Islet of Langerhans (tissue), 1 donor: Measurements from ENCODE around the gene TAB2.
"Not testable (repeated sequence)": the region's sequence is repeated elsewhere in the genome, so short reads cannot be mapped to it uniquely, and the experiment has no call there.

ENCODE experiments used
- FAIRE-seq: peaks from one replicate; lab custom pipeline; 2011; peaks lifted over from hg19 to GRCh38; lab: Jason Lieb, UNC

The TAB2 gene

DNA sequence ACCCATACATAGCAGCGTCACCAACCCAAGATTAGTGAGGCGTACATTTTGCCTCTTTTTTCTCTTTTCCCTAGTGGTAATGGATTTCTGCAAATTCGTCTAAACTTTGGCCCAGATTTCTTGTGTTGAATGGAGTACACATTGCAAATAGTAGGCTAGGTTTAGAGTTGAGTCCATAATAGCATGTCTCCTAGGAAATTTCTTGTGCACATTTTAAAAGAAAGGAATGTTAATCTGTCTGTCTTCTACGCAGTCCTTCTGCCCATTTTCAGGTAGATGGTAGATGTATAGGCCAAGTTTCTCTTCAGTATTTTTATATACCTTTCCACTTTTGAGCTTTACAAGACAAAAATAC, 15.7 kb downstream of the TAB2 start:
- FAIRE-seq = no peak

DNA sequence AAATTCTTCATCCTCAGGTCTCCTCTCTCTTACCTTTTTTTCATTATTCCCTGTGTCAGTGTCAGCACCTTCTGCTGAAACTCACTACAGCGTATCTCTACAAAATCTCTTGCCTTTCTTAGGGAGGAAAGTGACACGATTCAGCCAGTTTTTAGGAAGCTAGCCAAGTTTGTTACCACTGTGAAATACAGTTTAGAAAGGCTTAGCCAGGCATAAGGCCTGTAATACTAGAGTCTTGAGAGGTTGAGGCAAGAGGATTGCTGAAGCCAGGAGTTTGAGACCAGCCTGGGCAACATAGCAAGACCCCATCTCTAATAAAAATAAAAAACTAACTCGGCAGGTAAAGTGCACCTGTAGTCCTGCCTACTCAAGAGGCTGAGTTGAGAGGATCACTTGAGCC, 16.7 kb downstream of the TAB2 start:
- FAIRE-seq = no peak

DNA sequence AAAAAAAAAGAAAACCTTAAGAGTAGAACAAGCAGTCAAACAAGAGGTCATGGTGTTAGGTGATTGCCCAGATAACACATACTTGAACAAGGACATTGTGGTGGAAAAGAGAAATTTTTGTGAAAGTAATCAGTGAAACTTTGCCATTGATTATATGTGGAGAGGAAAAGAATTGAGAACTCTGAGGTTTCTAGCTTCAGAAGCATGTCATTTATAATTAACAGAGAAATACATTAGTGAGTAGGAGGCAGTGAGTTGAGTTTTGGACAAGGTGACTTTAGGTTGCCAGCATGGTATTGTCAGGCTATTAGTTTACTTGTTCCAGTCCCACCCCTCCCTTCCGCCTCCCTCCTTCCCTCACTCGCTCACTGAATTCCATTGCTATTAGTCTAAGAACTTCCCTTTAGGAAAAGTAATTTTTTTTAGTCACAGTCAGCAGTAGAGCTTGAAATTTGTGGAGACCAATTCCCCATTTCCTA, 17.2 kb downstream of the TAB2 start:
- FAIRE-seq = no peak

DNA sequence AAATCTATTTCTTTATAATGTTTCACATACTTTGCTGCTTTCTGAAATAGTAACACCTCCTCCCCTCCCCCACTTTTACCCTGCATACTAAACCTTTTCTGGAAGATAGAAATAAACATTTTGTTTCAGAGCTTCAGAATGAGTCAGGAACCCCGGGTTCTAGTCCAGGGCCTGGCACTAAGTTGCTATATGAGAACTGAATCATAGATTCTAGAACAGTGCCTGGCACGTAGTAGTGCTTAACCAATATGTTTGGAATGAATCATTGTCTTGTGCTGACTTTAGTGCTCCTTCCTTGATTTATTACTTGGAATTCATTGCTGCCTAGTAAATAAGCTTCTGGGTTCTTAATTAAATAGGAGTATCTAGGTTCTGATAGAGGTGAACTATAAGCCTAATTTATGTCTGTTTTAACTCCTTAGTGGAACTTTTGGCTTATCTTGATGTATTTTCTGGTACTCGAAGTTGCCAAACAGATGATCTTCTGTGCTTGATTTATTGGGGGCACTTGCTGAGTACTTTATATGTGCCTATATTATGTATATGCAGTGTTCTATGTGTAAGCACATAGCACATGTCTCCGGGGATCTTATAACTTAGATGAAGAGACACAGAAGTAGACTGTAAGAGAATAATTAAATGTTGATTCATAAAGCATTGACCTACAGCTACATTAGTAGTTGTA, 18.6 kb downstream of the TAB2 start:
- FAIRE-seq = no peak

DNA sequence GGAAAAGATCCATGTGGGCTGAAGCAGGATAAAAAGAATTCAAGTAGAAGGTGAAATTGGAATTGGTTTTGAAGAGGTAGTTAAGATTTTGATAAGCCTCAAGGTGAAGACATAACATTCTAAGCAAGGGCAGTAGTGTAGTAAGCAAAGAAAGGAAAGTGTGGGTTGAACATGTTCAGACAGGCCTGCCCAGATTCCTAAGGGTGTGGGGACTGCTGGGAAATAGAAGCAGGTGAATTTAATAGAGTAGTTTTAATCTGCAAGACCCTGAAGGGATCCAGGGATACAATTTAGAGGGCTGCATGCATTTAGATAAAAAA, 19.1 kb downstream of the TAB2 start:
- FAIRE-seq = no peak

DNA sequence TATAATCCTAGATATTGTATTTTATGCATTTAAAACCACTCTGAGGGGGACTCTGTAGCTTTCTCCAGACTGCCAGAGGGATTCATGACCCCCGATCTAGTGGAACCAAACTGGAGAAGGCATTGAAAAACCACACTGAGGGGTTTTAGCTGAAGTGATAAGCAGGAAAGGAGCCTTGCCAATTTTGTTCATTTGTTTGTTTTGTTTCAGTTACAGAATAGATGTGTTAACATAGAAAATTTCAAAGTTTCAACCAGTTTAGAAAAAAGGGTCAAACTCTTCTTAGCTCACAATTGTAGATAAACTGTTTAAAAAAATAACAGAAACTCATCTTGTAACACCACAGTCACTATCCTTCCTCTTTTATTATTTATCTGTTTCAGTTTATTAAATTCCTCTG, 19.8 kb downstream of the TAB2 start:
- no peak for FAIRE-seq

DNA sequence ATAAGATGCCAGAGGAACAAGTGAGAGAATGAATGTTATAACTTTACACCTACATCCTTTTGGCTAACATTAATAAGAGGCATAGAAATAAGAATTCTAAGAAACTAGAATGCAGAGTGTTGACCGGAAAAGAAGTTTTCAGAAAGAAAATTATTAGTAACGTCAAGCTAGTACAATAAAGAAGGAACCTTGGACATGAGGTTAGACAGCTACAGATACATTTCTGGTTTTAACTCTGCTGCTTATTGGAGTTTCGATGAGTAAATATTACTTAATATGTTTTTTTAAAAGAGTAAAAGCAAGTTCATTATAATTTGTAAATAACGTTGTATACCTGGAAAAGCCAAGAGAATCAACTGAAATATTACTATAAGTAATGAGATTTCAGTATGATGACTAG, 22.7 kb downstream of the TAB2 start:
- peak; percentile 56 for FAIRE-seq

DNA sequence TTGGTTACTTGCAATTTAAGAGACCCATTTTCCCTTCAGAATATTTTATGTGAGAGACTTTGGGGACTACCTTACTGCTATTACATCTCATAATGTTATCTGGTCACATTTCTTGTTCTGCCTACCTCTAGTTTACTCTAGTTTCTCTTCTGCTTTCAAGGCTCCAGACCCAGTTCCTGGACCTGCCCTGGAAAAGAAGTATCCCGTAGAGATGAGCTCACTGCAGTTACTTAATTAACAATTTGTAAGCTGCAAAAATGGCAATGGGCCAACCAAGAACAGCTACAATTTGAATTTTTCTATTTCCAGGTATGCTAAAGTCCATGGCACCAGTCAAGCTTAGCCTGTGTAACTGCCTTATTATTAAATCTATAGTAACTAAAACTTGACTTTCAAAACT, 25.0 kb downstream of the TAB2 start:
- FAIRE-seq = peak; percentile 30

DNA sequence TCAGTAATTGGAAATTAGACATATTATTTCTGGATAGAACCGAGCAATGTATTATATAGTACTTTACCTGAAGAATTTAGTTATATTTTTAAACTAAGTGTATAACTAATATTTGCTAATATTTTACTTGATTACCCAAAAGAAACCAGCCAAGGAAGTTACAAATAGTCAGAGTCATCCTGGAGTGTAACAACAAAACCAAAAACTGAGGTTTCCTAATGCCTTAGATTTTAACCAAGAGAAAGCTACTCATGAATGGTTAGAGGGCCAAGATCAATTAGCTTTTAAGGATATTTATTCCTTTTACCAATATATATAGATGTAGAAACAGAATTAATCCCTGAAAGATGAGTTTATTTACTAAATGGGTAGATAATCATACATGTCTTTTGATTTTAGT, 26.0 kb downstream of the TAB2 start:
- peak; percentile 61 for FAIRE-seq

DNA sequence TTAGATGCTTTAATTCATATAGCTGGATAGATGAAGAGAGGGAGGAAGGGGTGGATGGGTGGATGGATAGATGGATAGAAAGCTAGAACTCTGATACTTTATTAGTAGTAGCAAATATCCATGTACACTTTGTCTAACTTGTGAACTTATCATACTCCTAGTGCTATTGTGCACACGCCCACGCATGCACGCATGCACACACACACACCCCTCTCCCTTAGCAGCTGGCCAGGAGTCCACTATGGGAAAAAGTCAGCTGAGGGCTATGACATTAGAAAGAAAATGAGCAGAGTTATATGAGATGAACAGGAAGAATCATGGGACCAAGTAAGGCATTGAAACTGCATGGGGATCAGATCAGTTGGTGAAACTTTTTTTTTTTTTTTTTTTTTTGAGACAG, 28.6 kb downstream of the TAB2 start:
- FAIRE-seq = no peak

DNA sequence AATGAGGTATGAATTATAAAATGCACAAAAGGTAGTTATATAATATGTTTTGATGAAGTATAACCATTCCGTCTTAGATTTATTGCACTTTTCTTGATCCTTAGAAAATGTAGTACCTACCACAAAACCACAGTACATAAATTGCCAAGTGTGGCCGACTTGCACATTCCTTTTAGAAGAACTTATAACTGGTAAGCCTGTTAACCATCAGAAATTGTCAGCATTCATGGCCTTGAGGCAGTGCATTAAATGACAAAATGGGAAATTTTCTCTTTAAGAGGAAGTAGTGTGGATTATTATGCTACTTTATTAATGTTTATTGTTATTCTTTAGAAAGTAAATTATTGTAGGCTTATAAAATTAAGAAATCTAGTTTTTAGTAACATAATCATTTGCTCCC, 29.6 kb downstream of the TAB2 start:
- no peak for FAIRE-seq

DNA sequence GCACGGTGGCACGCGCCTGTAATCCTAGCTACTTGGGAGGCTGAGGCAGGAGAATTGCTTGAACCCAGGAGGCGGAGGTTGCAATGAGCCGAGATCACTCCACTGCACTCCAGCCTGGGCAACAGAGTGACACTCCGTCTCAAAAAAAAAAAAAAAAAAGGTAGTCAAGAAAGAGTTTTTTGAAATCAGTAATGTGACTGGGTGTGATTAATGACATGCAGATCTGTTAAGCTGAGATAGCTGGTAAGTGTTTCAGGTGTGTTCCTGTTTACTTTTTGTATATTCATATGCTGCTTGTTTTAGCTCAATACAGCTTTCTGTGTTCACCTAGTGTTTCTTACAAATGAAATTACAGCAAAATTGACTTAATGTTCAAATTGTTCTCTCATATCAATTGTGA, 31.8 kb downstream of the TAB2 start:
- FAIRE-seq = not testable (repeated sequence)

DNA sequence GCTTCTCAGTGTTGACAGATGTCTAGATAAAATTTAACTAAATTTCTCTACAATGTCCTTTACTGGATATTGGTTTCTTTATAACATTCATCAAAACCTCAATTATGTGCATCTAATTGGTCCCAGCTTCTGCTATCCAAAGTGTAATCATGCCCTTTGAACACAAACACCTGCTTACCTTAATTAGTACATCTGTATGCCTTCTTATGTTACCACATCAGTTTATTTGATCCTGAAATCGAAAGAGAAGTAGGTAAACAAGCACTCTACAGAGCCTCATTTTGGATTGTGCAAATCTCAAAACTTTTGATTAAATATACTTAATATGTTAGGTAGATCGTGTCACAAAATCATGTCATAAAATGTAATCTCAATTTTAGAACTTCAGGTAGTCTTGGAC, 36.5 kb downstream of the TAB2 start:
- peak; percentile 38 for FAIRE-seq

DNA sequence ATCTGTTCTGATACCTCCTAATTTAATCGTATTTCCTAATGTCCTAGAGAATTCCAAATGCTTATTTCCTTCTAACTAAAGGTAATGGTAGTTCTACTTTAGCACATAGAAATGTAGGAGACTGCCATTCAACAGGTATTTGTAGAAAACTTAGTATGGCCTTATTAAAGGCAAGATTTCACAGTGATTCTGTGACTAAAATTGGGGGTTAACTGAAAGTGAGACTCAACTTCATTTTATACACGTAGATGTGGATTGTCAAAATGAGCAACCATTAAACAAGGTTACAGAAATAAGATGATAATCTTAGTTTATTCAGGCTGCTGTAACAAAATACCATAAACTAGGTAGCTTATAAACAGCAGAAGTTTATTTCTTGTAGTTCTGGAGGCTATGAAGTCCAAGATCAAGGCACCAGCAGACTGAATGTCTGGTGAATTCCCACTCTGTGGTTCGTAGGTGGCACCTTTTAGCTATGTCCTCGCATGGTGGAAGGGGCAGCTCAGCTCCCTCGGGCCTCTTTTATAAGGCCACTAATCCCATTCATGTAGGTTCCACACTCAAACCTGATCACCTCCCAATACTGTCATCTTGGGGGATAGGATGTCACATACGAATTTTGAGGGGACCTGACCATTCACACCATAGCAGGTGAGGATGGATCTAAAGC, 38.7 kb downstream of the TAB2 start:
- FAIRE-seq = no peak

DNA sequence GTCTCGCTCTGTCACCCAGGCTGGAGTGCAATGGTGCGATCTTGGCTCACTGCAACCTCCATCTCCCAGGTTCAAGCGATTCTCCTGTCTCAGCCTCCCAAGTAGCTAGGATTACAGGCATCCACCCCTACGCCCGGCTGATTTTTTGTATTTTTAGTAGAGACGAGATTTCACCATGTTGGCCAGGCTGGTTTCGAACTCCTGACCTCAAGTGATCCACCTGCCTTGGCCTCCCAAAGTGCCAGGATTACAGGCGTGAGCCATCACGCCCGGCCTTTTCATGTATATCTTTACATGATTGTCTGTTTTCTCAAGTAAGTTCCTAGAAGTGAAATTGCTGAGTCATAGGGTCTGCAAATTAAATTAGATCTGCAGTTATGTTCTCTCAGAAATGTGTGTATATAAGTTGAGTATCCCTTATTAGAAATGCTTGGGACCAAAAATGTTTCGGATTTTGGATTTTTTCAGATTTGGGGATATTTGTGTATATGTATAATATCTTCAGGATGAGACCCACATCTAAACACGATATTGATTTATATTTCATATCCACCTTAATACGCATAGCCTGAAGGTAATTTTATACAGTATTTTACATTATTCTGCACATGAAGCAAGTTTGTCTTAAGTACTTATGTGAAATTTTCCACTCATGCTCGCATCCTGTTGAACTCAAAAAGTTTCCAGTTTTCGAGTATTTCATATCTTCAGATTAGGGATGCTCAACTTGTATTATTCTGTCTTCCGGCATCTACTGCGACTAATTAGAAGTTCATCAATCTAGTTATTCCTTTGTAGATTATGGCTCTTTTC, 40.4 kb downstream of the TAB2 start:
- no peak for FAIRE-seq

DNA sequence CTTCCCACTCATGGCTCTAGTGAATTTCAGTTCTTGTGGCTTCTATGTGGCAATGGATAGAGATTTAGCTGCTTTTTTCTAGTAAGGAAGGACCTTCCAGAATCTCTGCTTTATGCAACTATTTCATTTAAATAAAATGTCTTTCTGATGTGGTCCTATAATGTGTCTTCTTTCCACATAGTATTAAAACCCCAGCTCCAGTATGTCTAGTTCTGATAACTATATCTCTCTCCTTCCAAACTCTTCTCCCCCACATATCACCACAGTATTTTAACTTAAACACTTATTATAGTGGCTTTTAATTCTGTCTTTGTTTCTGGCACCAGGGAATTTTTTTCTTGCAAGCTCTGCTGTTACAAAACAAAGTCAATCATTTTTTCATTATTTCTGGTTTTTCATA, 41.9 kb downstream of the TAB2 start:
- FAIRE-seq = no peak

DNA sequence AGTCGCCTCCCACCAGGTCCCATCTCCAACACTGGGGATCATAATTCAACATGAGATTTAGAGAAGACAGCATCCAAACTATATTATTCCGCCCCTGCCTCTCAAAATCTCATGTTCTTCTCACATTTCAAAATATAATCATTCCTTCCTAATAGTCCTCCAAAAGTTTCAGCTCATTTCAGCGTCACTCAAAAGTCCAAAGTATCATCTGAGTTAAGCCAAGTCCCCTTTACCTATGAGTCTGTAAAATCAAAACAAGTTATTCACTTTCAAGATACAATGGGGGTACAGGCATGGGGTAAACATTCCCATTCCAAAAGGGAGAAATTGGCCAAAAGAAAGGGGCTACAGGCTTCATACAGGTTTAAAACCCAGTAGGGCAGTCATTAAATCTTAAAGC, 43.0 kb downstream of the TAB2 start:
- no peak for FAIRE-seq

DNA sequence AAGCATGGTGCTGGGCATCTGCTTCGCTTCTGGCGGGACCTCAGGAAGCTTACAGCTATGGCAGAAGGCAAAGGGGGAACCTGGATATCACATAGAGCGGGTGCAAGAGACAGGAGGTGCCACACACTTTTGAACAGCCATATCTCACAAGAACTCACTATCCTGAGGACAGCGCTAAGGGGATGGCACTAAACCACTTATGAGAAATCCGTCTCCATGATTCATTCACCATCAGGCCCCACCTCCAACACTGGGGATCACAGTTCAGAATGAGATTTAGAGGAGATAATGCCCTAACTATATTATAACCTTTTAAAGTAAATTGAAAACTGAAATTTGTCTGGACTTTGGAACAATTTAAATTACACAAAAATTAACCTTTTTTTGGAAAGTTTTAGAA, 44.8 kb downstream of the TAB2 start:
- FAIRE-seq = no peak

DNA sequence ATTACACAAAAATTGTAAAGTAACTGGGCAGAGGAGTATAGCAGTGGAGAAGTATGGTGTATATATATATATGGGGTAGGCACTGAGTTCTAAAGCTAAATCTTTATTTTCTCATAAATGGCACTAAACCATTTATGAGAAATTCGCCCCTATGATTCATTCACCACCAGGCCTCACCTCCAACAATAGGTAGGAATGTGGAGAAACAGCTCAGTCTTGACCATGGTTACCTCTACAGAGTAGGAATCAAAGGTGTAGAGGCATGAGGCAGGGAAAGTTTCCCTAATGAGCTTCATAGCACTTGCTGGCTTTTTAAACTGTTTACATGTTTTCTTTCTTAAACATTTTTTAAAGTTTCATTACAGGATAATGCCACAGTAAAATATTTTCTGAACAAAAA, 45.6 kb downstream of the TAB2 start:
- no peak for FAIRE-seq

DNA sequence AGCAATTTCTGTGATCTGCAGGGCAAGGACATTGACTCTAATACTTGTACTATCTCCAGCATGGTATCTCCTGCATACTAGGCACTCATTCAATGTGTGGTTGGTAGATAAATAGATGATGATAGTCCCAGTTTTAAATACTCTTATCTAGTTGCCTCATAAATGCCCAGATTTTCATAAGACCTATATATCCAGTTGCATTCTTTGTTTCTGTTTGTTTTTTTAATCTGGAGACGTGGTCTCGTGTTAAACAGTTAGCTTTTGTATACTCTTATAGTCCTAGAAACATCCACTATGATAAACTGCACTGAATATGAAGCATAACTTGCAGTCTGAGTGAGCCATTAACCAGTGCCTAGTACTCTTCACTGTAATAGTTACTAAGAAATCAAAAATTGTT, 47.0 kb downstream of the TAB2 start:
- no peak for FAIRE-seq

DNA sequence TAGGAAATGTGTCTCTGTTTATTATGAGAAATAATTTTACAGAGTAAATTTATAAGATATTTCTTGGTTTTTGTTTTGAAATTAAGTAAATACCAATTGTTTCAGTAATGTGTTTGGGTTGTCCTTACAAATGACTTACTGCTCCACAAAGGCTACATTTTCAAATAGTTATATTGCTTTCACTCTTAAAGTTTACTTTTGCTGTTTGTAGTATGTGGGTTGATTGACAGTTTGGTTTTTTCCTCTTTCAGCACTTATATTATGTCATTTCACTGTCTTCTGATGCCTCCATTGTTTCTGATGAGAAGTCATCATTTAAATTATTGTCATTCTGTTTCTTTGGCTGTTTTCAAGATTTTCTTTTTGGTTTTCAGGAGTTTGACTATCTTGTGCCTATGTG, 47.7 kb downstream of the TAB2 start:
- peak; percentile 55 for FAIRE-seq

DNA sequence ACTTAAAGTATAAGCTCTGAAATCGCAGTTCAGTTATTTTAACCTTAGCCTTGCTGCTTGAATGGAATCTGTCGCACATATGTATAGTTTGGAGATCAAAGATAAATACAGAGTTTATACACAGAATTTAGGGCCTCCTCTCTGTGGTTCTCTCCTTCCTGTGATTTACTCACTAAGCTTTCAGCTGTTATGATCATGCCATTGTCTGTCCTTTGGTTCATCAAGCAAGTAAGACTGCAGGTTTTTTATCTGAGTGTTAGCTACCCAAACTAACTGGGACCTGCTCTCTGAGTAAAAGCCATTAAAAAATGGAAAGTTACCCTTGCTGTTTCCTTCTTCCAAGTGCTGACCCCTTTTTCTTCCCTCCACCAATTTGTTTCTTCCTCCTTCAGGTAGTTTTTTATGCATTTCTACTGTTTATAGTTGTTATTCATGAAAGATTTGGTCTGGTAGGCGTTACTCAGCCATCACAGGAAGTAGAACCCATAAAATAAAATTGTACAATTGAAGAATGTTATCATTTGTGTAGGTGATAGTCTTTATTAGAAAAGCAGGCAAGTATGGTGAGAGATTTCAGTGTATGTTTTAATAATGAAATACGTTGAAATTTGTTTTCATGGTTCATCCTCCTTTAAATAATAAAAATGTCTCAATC, 48.9 kb downstream of the TAB2 start:
- FAIRE-seq = no peak

DNA sequence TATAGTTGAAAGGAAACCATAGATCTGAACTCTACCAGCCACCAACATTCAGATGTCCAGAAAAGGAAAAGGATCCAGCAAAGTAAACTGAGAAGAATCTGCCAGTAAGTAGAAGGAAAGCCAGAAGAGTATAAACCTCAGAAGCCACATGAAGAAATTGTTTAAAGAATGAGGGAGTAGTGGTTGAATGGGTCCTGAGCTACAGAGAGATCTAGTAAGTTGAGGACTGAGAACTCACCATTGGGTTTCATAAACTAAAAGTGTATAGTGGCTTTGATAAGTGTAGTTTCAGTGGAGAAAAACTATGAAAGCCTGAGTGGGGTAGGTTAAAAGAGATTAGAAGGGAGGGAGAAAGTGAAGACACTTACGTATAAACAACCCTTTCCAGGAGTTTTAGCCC, 50.6 kb downstream of the TAB2 start:
- no peak for FAIRE-seq
